Endodermal cell (in vitro differentiated cells): ENCODE results near the gene PRKACA. TPM values are rescaled to one million over a fixed set of nuclear protein-coding genes. Genes with fewer than 3 reads are reported as not detected.

Experiments used
- DNase-seq: peaks from one replicate; pipeline ENCODE4 v3.0.0-alpha.2; 2017
- H3K27ac ChIP-seq: 2 replicates; pipeline ENCODE4 v1.5.1; 2013; ENCODE audit warnings: mild to moderate bottlenecking, low read depth, low read length, moderate library complexity
- H3K27me3 ChIP-seq: 2 replicates; pipeline ENCODE4 v1.6.1; 2013; ENCODE audit warnings: mild to moderate bottlenecking, low read length, moderate library complexity; ENCODE audit not compliant: insufficient read depth, control insufficient read depth, poor library complexity, severe bottlenecking
- H3K36me3 ChIP-seq: 2 replicates; pipeline ENCODE4 v1.7.0; 2013; ENCODE audit warnings: mild to moderate bottlenecking, low read length, moderate library complexity; ENCODE audit not compliant: control insufficient read depth, insufficient read depth
- H3K4me1 ChIP-seq: one replicate; pipeline ENCODE4 v1.7.0; 2013; ENCODE audit warnings: low read length; ENCODE audit not compliant: control insufficient read depth, insufficient read depth
- H3K4me3 ChIP-seq: 2 replicates; pipeline ENCODE4 v1.5.1; 2013; ENCODE audit warnings: mild to moderate bottlenecking, low read length, moderate library complexity
- H3K9ac ChIP-seq: 2 replicates; pipeline ENCODE4 v1.6.1; 2013; ENCODE audit warnings: mild to moderate bottlenecking, low read length, moderate library complexity; ENCODE audit not compliant: poor library complexity, severe bottlenecking; ENCODE audit errors: extremely low read depth
- H3K9me3 ChIP-seq: 2 replicates; pipeline ENCODE4 v1.6.1; 2013; ENCODE audit warnings: mild to moderate bottlenecking, low read length, moderate library complexity; ENCODE audit not compliant: control insufficient read depth
- H3K27ac Mint-ChIP-seq: 2 replicates; pipeline ENCODE4 v1.8.0; 2020; ENCODE audit warnings: mixed read lengths
- H3K27me3 Mint-ChIP-seq: 2 replicates; pipeline ENCODE4 v1.8.0; 2021; ENCODE audit warnings: mild to moderate bottlenecking, mixed read lengths; ENCODE audit not compliant: insufficient read depth
- H3K36me3 Mint-ChIP-seq: 2 replicates; pipeline ENCODE4 v1.8.0; 2020; ENCODE audit warnings: low read depth, mixed read lengths
- H3K4me1 Mint-ChIP-seq: 2 replicates; pipeline ENCODE4 v1.8.0; 2020; ENCODE audit warnings: mixed read lengths
- H3K4me3 Mint-ChIP-seq: 2 replicates; pipeline ENCODE4 v1.8.0; 2020; ENCODE audit warnings: mild to moderate bottlenecking, moderate library complexity, mixed read lengths
- H3K9me3 Mint-ChIP-seq: 2 replicates; pipeline ENCODE4 v1.8.0; 2020; ENCODE audit warnings: mild to moderate bottlenecking, mixed read lengths
- WGBS, 2 experiments: methylation state at CpG; one replicate each; pipeline versions ENCODE4 v1.1.5 to v1.1.7; 2013; ENCODE audit warnings: missing lambda C conversion rate in 2 of 2, mixed read lengths in 1 of 2; ENCODE audit not compliant: insufficient coverage in 1 of 2, insufficient read length in 1 of 2; 5-methylcytosine and 5-hydroxymethylcytosine counted together
- total RNA-seq, 2 donors: library from RNA; stranded (reverse); fragmentation: NEBNext Ultra II Directional in 1 of 2; extraction: Animal tissue kit (Norgen Biotek cat#: 25700) in 1 of 2; gene quantifications; 2 replicates in 1 of 2; 3 replicates in 1 of 2; pipeline ENCODE4 v1.2.1, GENCODE V29; 2021
- TF ChIP-seq, protein P1 (sequence below): fragments of 200-600 bp; sonication (generic); conservative IDR thresholded peaks from 2 replicates; pipeline ENCODE4 v1.5.0; 2021; ENCODE audit warnings: antibody characterized with exemption, mild to moderate bottlenecking

PRKACA gene
- total RNA-seq, 2 donors from 2014 or later, result 62.1 to 73.8 TPM

DNA sequence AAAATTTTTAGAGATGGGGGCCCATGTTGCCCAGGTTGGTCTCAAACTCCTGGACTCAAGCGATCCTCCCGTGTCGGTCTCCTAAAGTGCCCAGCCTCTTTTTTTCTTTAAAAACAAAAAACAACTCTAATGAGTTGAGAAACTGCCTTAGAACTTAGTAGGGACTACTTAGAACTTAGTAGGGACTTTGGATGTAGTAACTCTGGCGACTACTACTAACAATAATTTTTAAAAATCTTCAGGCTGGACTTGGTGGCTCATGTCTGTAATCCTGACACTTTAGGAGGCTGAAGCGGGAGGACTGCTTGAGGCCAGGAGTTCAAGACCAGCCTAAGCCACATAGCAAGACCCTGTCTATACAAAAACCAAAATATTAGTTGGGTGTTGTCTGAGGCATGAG lies 31.5 kb downstream of the PRKACA start:
- Histone ChIP-seq H3K4me3 (no peak overlapping the region), H3K36me3 (peaks cover 16% of the 10 kb centered on the region), H3K4me1 (no peaks in the 10 kb centered on the region), H3K9me3 (no peaks in the 10 kb centered on the region), H3K27ac (no peak overlapping the region), H3K9ac (no peak overlapping the region), H3K27me3 (no peaks in the 10 kb centered on the region)
- 84 to 85% methylated on average over 5 of the region's 5 CpGs for WGBS, 2 experiments
- no peak for DNase-seq
- H3K9me3 Mint-ChIP-seq, result no peaks in the 10 kb centered on the region
- TF ChIP-seq, protein P1, sequence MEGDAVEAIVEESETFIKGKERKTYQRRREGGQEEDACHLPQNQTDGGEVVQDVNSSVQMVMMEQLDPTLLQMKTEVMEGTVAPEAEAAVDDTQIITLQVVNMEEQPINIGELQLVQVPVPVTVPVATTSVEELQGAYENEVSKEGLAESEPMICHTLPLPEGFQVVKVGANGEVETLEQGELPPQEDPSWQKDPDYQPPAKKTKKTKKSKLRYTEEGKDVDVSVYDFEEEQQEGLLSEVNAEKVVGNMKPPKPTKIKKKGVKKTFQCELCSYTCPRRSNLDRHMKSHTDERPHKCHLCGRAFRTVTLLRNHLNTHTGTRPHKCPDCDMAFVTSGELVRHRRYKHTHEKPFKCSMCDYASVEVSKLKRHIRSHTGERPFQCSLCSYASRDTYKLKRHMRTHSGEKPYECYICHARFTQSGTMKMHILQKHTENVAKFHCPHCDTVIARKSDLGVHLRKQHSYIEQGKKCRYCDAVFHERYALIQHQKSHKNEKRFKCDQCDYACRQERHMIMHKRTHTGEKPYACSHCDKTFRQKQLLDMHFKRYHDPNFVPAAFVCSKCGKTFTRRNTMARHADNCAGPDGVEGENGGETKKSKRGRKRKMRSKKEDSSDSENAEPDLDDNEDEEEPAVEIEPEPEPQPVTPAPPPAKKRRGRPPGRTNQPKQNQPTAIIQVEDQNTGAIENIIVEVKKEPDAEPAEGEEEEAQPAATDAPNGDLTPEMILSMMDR, result no peak
- peak overlapping the region; percentile 40 for H3K4me3 Mint-ChIP-seq
- H3K4me1 Mint-ChIP-seq, result peaks cover 5% of the 10 kb centered on the region
- H3K27me3 Mint-ChIP-seq, result peaks cover 29% of the 10 kb centered on the region
- no peak overlapping the region for H3K27ac Mint-ChIP-seq
- H3K36me3 Mint-ChIP-seq, result peaks cover 23% of the 10 kb centered on the region

DNA sequence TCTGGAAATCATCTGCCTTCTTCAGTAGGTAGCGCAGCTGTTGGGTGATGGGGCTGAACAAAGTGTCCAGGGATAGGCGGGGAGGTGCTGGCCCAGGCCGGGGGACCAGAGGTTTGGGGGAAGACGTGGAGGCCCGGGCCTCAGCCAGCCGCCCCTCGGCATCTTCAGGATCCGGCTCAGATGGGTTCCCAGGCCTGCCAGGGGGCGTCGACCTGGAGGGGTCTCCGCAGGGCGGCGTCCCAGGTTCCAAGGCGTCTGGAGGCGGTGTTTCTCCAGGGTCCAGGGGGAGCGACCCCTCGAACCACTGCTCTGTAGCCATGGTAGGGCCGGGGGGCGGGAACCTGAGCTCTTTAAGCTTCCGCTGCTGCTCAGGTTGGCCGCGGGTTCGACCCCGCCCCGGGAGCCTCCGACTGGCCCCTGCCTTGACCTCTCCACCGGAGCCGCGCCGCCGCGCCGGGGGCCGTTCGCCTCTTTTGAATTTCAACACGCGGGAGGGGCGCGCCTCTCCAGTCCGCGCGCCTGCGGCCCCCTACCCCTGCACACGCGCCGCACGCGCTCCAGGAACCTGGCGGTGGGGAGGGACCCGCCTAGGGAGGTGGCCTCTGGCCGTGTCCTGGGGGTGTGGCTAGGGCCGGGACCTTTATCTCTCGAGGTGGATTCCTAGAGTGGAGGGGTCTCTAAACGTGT lies 32.1 kb downstream of the PRKACA start, which contains the start of gene C19orf67:
C19orf67 (minus strand) TSS at position 475 of the 687 bp plus-strand sequence; CDS start at position 319, 156 bp downstream.
- Histone ChIP-seq H3K4me1 (no peaks in the 10 kb centered on the region), H3K9ac (no peak within 1 kb of the TSS), H3K27ac (no peak within 1 kb of the TSS), H3K27me3 (no peaks in the 10 kb centered on the region), H3K4me3 (no peak within 1 kb of the TSS), H3K36me3 (peaks cover 16% of the 10 kb centered on the region), H3K9me3 (no peaks in the 10 kb centered on the region)
- 72 to 76% methylated on average over 32 to 54 of the region's 54 CpGs for WGBS, 2 experiments
- Mint-ChIP-seq H3K4me3 (peak within 1 kb of the TSS; percentile 40), H3K27ac (peak within 1 kb of the TSS; percentile 58), H3K27me3 (peaks cover 29% of the 10 kb centered on the region), H3K4me1 (peaks cover 5% of the 10 kb centered on the region), H3K36me3 (peaks cover 23% of the 10 kb centered on the region), H3K9me3 (no peaks in the 10 kb centered on the region)
- TF ChIP-seq, protein P1, result no peak
- peak; percentile 76 for DNase-seq

DNA sequence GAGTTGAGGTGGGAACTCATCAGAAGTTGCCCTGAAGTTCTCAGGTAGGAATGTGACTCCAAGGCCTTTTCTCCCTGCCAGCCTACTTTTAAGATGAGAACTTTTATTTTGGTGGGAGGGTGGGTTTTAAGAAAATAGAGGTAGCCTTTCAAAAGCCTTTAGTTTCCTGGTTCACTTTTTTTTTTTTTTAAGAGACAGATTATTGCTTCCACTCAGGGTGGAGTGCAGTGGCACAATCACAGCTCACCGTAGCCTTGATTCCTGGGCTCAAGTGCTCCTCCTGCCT lies 34.9 kb downstream of the PRKACA start:
- peak overlapping the region; percentile 79 for H3K4me3 Mint-ChIP-seq
- Histone ChIP-seq H3K4me1 (no peaks in the 10 kb centered on the region), H3K36me3 (peaks cover 7% of the 10 kb centered on the region), H3K27ac (no peak overlapping the region), H3K27me3 (no peaks in the 10 kb centered on the region), H3K9me3 (no peaks in the 10 kb centered on the region), H3K9ac (no peak overlapping the region), H3K4me3 (no peak overlapping the region)
- TF ChIP-seq, protein P1, result no peak
- H3K9me3 Mint-ChIP-seq, result no peaks in the 10 kb centered on the region
- H3K4me1 Mint-ChIP-seq, result peaks cover 3% of the 10 kb centered on the region
- H3K36me3 Mint-ChIP-seq, result peaks cover 8% of the 10 kb centered on the region
- WGBS, 2 experiments, result 48 to 56% methylated on average over 1 of the region's 1 CpG
- DNase-seq, result no peak
- peaks cover 22% of the 10 kb centered on the region for H3K27me3 Mint-ChIP-seq
- H3K27ac Mint-ChIP-seq, result no peak overlapping the region
